GM21447 (cell line): ENCODE results near the gene CRYGS.
"Not testable (repeated sequence)": the region's sequence is repeated elsewhere in the genome, so short reads cannot be mapped to it uniquely, and the experiment has no call there.

ENCODE experiments used
- ATAC-seq: cut with Tn5 transposase; IDR thresholded peaks from one replicate; pipeline ENCODE4 v1.9.1; 2021; ENCODE audit not compliant: unreplicated experiment

Gene CRYGS

DNA sequence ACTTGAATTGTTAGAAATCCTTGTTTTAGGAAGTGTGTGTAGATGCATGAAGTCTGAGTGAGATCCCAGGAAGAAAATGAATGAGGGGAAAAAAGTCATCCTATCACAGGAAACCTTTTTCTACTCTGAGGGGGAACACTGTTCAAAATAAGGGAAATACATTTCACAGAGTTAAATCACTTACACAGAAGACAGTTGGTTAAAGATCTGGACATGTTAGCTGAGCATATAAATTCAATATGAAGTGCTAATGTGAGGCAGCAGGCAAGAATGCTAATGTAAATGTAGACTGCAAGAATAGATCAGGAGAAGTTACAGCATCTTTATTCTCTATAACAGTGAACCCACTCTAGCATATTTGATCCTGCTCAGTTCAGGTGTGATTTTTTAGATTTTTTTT, 20.4 kb upstream of the CRYGS start:
- ATAC-seq = no peak

DNA sequence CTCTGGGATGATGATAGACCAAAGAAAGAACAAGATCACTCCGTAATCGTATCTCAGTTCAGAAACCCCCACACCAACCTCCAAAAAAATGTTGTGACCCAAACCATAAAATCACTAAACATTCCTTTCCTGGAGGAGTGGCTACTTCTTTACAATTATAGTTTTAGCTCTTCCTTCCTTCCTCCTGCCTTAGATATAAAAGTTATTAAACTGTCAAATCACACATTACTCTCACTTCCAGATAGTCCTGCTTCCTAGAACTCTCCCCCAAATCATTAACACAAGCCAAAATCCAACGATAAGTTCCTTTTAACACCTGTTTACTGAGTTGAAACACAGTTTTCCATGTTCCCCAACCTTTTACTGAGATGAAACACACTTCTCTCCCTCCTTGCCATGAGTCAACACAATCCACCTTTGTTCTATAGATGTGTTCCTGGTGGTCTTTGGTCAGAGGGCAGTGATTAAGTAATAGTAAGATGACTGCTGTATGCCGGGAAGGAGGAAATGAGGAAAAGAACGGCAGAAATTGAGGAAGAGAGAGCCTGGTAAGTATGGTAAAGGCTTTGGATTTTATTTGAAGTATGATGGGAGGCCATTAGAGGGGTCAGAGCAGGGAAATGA, 8.3 kb upstream of the CRYGS start:
- no peak for ATAC-seq

DNA sequence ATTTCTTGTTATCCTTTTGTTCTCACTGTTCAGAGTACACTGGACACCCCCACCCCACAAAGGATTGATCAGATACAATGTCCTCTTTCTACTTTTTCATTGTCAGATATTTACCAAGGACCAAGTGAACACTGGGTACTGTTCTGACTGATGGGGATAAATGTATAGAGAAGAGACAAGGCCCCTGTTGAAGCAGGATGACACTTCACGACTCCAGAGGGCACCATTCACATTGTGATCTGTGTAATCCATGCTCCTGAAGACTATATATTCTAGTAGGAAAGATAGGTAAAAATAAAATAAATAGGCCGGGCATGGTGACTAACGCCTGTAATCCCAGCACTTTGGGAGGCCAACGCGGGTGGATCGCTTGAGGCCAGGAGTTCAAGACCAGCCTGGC, 7.2 kb upstream of the CRYGS start:
- ATAC-seq = no peak

DNA sequence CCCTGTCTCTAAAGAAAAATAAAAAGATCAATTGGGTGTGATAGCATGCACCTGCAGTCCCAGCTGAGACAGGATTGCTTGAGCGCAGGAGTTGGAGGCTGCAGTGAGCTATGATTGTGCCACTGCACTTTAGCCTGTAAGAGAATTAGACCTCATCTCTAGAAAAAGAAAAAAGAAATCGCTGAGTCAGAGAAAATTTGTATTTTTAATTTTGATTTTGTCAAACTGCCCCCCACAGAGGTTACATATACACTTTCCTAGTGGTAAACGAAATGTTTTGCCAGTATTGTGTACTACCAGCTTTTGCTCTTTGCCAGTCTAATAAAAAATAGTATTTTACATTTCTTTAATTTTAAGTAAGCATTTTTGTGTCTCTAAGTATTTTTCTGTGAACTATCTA, 5.3 kb upstream of the CRYGS start:
- no peak for ATAC-seq

DNA sequence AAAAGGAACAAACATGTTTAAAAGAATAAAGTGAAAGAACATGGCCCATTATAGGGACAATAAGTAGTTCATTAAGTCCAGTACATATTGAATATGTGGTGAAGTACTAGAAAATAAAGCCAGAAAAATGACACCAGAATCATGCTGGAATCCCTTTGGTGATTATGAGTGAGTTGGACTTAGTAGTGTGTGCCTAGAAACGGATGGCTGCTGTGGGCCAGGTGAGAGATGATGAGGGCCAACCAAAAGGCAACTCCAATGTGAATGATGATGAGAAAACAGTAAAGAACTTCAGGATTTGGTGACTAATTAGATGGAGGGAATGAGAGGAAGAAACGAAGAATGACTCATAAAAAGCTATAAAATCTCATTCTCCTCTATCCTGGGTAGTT, 3.3 kb downstream of the CRYGS start:
- ATAC-seq = no peak

DNA sequence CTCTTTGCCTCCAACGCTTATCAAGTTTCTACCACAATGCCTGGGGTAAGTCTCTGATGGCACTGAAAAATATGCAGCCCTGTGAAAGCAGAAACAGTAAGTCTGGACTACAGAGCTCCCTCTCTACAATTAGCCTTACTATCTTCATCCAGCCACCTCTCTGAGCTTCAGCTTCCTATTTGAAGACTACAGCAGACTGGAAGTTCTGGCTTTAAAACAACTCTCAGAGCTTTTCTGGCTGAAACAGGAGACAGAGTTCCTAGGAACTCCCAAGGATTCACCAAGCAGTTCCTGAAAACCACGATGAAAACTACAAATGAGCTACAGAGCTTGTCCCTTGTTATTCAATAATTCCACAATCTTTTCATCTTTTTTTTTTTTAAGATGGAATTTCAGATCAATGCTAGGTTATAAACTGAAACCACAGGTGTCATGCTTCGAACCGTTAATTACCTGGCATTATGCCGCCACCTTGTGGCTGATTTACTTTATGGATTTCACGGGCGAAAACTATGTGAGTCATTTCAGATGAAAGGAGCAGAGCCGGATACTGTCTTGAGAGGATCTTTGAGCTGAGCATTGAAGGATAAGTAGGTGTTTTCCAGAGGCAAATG, 3.9 kb downstream of the CRYGS start:
- no peak for ATAC-seq

DNA sequence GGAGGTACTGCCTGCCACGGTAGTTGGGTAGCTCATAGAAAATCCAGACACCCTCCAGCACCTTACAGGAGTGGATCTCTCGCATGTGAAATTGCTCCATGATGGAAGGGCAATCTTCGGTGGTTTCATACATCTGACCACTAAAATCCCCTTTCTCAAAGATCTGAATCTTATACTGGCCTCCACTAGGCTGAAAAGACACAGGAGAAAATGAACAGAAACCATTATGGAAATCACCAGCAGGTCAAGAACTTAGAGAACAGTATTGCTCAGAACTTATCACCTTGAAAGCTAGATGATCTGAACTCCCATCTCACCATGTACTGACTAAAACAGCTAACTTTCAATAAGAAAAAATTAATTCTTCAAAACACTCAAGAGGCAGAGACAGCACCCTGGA, 5.4 kb downstream of the CRYGS start:
- no peak for ATAC-seq

DNA sequence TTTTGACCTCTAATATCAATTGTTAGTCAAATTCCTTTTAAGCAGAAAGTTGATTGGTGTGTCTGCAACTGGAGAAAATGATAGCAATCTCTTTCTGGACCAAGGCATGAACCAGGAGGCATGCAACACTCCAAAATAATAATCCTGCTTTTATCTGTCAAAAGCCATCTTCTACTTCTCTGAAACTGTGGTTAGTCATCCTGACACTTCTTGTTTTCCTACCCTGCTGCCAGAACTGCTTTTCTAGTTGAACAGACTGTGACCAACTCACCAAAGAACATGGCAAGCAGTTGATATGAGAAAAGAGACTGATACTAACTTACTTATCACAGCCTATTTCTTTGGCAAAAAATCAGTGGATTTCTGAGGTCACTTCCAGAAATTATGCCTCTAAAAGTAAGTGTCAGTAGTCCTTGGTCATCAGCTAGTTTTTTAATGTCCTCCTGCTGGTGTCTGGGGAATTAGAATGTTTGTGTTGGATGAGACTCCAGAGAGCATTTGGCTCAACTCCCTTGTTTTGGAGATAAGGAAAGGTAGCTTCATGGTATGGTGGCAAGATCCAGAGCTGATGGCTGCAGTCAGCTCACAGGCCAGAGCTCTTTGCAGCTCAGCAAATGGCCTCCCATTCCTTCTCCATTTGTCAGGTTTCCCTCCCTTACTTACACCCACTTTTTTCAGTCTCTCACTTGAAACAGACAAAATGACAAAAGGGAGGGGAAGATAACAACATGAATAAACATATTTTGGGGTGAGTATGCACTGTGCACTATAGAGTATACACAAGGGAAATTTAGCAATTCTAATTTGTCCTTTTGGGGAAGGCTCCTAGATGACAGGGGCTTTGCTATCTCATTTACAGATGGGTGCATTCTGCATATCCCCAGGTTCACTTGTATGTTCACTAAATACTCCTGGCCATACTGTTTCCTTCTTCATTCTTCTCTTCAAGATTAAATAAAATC, 7.0 kb downstream of the CRYGS start:
- ATAC-seq = no peak

DNA sequence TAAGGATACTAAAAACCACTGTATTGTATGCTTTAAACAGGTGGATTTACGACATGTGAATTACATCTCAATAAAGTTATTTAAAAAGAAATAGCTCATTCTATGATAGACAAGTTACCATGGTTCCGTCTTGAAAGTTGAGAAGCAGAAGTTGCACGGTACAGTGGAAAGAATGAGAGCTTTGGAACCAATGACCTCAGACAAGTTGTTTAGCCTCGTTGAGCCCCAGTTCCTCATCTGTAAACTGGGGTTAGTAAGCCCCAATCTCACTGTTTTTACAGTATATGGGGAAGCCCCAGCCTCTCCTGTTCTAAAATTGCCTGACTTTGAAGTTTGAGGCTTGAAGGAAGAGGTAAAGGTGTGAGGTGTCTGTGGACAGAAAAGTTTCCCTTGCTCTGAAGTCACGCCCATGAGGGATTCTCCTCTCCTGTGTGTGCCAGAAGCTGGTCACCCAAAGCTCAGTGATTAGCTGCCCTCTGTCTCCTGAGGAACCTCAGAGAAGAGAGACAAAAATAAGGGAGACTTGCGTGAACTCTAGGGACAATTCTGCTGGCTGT, 10.0 kb downstream of the CRYGS start:
- ATAC-seq = peak; percentile 83

DNA sequence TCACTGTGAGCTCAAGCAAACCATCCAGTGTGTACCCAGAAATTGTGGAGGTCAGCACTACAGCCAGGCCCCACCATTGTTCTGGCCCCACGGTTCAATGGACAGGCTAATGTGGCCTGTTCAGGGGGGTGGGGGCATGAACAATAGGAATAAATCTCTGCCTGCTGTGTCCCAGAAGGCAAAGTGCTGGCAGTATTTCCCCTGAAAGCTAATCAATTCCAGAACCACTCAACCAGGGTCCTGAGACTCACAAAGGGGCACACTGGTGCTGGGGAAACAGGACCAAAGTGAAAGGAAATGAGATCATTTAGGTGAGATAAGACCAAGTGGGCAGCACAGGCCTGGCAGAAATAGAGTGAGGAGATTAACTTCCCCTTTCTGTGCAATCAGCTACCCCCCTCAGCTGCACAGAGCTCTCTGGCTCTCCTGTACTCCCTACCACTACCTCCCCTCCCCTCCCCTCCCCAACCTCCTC, 11.5 kb downstream of the CRYGS start:
- ATAC-seq = peak; percentile 55

DNA sequence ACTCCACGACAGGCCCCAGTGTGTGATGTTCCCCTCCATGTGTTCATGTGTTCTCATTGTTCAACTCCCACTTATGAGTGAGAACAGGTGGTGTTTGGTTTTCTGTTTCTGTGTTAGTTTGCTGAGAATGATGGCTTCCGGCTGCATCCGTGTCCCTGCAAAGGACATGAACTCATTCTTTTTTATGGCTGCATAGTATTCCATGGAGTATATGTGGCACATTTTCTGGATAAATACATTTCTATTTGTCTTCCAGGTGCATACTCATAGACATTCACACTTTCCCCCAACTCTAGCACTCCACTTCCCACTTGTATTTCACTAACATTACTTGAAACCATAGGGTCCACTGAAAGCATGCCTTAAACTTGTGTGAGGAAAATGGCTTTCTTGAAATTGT, 12.5 kb downstream of the CRYGS start:
- ATAC-seq = not testable (repeated sequence)

DNA sequence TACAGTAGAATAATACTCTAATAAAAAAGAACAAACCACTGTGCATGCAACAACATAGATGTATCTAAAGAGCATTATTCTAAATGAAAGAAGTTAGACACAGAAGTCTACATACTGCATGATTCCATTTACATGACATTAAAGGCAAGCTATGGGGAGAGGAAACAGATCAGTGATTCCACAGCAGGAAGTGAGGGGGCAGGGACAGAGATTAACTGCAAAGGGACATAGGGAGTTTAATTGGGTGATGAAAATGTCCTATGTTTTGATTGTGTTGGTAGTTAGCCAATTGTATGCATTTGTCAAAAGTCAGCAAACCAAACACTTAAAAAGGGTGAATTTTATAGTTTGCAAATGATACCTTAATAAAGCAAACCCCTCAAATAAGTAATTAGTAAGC, 13.8 kb downstream of the CRYGS start:
- ATAC-seq = no peak

DNA sequence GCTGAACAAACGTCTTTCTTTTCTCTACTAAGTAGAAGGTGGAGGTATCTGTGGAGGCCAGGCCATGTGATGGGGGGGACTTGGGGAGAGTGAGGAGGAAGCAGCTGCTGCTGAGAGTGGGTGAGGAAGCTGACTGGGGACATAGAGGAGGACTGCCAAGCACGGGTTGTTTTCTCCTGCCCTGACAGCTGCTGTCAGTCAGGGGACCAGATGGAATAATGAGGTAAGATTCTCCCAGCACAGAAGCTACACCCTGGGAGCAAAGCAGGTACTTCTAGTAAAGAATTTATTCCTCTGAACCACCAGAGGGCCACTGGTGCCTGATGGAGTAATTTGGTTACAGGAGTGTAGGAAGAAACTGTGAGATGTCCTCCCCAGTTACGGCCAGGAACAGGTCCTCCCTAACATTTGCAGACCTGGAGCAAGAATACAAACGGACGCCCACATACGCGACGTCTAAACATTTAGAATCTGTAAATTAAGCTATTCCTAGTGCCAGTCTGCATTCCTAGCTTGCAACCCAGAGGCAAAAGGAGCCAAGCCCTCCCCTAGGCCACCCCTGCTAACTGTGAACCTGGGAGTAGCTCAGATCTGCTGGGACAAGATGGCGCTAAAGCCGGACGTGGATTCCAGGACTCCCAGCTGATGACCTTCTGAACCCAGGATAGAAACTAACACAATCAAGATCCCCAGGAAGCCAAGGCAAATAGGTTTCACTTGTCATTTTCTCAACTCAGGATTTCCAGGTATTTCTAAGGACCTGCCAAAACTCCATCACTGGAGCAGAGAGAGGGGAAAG, 14.8 kb downstream of the CRYGS start:
- ATAC-seq = no peak

DNA sequence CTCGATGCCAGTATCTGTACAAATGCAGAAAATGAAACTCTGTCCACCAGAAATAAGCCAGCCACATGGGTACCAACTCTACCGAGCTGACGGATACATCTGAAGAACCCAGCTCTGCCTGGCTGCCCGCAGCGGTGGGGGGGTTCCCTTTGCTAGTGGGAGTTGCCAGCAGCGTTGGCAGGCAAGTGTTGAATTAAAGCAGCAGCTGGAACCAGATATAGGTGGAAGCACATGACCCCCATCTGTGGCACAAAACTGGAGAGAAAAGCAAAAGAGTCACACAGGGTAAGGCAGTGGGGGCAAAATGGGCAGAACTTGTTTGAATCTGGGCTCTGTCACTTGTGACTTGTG, 17.9 kb downstream of the CRYGS start:
- peak; percentile 37 for ATAC-seq

DNA sequence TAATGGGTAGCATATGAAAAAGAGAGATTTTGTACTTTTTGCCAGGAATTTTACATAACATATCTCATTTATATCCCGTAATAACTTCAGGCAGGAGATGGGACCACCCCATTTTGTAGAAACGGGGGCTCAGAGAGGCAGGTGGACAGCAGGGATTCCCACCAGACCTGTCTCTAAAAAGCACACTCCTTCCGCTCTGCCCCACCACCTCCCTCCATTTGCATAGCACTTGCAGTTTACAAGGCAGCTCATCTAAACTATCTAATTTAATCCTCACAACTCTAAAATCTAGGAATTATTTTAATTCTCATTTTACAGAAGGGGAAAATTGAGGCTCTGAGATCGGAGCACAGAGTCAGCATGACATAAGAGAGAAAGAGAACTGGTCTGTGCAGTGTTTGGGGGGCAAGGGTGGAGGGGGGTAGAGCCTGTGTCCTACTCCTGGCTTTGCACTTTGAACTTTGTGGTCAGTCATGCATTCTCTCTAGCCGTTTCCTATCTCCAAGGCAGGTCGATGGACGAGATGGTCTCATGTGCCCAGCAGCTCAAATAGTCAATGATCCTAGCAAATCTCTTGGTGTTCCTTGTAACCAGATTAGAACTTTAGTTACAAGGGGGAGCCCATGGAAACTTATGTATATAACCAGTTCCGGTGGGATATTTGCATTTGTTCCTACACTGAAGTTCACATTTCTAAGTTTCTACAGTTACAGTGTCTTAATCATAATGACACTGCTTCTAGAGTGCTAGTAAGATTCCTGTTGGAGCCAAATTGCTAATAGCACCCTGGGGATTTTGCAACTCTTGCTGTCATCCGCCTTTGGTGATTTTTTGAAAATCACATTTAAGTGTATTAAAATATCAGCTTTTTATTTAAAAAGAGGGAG, 18.6 kb downstream of the CRYGS start:
- ATAC-seq = peak; percentile 16

DNA sequence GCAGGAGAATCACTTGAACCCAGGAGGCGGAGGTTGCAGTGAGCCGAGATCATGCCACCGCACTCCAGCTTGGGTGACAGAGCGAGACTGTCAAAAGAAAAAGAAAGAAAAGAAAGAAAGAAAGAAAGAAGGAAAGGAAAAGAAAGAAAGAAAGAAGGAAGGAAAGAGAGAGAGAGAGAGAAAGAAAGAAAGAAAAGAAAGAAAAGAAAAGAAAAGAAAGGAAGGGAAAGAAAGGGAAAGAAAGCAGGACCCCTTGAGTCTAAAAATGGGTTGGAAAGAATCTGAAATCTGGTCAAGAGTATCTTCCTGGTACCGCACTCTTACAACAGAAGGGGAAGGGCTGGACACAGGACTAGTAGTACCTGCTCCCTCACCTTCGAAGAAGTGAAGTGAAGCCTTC, 19.6 kb downstream of the CRYGS start:
- no peak for ATAC-seq

DNA sequence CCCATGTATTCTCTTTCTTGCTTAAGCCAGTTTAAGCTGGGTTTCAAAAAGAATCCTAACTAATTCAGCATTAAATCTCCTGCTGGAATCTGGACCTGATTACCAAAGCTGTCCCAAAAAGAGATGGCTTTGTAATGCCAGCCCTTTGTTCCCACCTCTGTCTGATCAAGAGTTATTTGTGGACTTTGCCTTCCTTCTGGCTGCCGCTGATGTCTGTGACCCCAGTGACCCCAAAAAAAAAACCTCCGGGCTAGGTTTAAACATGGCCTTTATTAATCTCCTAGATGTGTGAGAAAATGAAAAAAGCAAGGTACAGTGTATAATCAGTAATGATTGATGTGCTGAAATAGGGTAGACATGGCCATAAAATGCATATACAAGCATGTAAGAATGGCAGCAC, 20.7 kb downstream of the CRYGS start:
- ATAC-seq = no peak

DNA sequence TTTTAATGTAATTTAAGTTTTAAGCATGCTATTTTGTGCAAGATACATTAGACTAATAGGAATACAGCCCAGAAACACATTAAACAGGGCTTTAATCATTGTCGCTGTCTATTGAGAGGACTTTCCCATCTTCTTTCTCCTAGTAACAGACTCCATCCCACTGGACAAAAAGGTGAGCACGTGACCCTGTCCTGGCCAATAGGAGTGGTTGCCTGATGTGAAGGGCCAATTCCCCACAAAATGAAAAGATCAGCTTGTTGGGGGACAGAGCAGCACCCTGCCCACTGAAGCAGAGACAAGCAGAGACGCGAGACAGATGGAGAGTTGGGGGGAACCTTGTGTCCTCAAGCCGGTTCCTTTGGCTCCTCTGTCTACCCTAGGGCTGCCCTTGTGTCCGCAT, 21.2 kb downstream of the CRYGS start:
- no peak for ATAC-seq

DNA sequence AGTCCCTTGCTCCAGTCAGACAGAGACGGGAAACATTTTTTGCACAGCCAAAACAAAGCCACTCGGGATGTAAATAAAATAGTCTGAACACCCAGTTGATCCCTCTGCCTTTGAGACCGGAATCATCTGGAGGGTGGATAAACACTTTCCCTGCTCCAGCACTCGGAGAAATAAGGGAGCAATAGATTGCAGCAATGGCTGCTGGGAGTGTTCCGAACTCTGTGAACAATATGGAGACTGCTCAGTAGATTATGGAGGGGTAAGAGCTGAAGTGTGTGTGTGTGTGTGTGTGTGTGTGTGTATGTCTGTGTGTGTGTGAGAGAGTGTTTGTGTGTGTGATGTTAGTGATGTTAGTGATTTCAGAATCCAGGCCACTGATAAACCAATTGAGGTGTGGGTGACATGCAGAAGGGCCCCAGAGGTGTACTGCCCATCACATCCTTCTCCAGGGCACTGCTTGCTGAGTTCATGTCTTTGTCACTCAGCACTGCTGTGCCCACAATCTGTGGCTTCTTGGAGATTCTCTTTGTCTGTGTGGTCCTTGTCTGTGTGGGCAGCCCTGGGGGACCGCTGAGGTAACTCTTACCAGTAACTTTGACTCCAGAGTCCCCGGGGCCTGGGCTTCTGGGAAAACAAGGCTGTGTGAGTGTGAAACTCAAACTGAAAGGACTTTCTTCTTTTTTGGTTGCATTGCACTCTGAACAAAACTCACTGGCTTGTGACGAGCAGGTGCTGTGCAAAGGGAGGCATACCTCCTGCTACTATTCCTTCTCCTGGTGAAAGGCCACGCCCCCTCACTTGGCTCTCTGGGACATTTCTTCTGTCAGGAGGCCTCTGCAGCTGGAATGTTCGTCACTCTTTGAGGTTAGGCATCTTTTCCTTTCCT, 23.0 kb downstream of the CRYGS start:
- ATAC-seq = peak; percentile 63
